Measurements from ENCODE around the gene GNG11. TPM values are rescaled to one million over a fixed set of nuclear protein-coding genes. Genes with fewer than 3 reads are reported as not detected.

The GNG11 gene
- total RNA-seq, result 21.6 TPM
- long read RNA-seq, transcript GNG11-201 (2 exons, 3,055 nt), result major isoform, 58 of 58 reads
- long read RNA-seq, partial matches to known transcripts, result 0 of 58 reads
- long read RNA-seq, other reads (novel, unspliced or antisense), result 0 of 58 reads

DNA sequence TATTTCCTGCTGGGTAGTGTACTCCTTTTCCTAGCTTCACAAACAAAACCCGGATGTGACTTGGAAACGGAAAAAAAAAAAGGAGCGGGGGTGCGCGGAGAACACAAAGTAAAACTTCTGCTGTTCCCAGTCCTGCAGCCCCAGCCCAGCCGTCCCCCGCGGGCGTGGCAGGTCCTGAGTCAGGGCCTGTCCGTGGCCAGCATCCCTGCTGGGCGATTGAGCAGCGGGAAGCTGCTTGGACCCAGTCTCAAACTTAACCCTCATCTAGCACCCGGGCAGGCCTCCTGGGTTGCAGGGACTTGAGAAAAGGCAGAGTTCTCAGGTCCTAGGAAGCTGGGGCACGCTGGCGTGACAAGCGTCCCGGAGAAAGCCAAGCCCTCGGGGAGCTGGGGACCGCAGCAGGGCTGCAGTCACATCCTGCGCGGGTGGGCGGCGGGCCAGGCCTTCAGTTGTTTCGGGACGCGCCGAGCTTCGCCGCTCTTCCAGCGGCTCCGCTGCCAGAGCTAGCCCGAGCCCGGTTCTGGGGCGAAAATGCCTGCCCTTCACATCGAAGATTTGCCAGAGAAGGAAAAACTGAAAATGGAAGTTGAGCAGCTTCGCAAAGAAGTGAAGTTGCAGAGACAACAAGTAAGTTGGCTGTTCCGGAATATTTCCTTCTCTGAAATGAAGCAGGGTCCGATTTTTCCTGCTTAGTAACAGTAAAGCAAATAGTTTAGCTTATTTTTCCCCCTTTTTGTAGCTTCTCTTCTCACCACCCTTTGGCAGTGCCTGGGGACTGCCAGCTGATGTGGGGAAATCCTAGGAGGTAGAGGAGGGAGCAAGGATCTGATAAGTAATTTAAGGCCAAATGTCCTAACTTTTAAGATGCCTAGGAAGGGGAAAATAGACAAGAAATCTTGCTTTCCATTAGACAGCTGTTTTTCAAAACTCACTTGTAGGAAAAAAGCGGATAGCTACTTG, at the start of gene GNG11:
TSS of gene GNG11 (plus strand) at position 129 of the 960 bp plus-strand sequence. CDS start at position 532, 403 bp downstream.
- ATAC-seq, result peak; percentile 94
- intact Hi-C loops (cut with DNase I), result loop anchor here (5.0 kb wide), 1 partner anchor 80 kb away; the partner anchor contains the start of gene BET1
- DNase-seq (ENCODE audit: missing footprints), result peak; percentile 91

DNA sequence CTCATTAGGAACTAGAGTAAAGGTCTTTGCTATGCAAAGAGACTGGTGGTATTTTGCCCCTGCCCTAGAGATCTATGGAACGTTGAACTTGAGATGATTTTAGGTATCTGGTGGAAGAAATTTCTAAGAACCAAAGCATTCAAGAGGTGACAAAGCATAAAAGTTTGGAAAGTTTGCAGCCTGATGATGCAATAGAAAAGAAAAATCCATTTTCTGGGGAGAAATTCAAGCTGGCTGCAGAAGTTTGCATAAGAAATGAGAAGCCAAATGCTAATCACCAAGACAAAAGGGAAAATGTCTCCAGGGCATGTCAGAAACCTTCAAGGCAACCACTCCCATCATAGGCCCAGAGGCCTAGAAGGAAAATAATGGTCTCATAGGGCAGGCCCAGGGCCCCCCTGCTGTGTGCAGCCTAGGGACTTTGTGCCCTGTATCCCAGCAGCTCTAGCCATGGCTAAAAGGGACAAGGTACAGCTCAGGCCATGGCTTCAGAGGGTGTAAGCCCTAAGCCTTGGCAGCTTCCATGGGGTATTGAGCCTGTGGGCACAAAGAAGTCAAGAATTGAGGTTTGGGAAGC, 47.4 kb upstream of the GNG11 start:
- DNase-seq (ENCODE audit: missing footprints) (no peak), ATAC-seq (no peak)
- intact Hi-C loops (cut with DNase I), result no loop called here

GRCh38 chr7:93877742-93878141, 43.8 kb upstream of the GNG11 start:
- no peak for ATAC-seq
- intact Hi-C loops (cut with DNase I), result no loop called here
- no peak for DNase-seq (ENCODE audit: missing footprints)

DNA sequence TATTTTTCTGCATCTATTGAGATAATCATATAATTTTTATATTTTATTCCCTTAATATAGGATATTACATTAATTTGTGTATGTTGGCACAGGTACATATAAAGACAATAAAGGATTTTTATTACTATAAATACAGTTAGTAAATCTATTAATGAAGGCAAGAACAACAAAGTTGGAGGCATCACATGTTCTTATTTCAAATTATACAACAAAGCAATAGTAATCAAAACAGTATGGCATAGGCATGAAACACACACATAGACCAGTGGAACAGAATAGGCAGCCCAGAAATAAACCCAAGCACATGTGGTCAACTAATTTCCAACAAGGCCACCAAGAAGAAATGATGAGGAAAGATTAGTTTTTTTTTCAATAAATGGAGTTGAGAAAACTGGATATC, 42.2 kb upstream of the GNG11 start:
- ATAC-seq, result no peak
- intact Hi-C loops (cut with DNase I), result no loop called here
- no peak for DNase-seq (ENCODE audit: missing footprints)

GRCh38 chr7:93882468-93882867, 39.1 kb upstream of the GNG11 start:
- DNase-seq (ENCODE audit: missing footprints) (no peak), ATAC-seq (no peak)
- intact Hi-C loops (cut with DNase I), result no loop called here

- ATAC-seq, result peak; percentile 16
- intact Hi-C loops (cut with DNase I), result no loop called here
- no peak for DNase-seq (ENCODE audit: missing footprints)
Measured at GRCh38 chr7:93883078-93883916, 38.2 kb upstream of the GNG11 start.

DNA sequence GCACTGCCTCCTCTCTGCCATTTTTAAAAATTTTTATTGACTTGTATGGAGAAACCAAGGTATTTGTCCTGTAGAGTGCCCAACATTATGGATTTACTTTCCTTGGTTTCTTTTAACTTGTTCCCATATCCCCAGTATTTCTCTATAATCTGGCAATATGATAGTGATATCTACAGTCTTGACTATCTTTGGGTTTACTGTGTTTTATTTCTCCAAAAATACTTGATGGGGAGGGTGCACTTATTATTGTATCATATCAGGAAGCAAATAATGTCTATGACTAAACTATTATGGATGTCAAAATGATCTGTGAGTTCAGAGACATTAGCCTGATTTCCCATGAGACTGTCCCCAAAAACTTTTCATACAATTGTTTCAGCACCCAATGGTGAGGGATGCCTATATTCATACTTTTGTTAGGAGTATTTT, 37.6 kb upstream of the GNG11 start:
- DNase-seq (ENCODE audit: missing footprints) (no peak), ATAC-seq (no peak)
- intact Hi-C loops (cut with DNase I), result no loop called here

- ATAC-seq, result no peak
- intact Hi-C loops (cut with DNase I), result no loop called here
- no peak for DNase-seq (ENCODE audit: missing footprints)
Measured at GRCh38 chr7:93884541-93884940, 37.0 kb upstream of the GNG11 start.

DNA sequence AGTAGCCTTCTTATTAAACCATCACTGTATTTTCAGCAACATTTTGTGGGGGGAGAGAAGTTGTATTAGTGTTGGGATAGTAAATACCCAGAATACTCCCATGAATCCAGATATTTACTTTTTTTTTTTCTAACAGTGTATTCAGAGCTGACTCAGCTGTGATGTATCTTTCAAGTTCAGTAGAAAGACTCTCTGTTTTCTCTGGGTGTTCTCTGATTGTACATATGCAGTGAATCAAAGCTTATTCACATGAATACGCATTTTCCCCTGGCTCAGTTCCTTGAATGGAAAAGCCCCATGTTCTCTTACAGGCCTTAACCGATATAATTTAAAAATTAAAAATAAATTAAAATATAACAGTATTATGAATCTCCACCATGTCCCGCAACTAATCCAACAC, 32.3 kb upstream of the GNG11 start:
- ATAC-seq, result no peak
- intact Hi-C loops (cut with DNase I), result no loop called here
- no peak for DNase-seq (ENCODE audit: missing footprints)

DNA sequence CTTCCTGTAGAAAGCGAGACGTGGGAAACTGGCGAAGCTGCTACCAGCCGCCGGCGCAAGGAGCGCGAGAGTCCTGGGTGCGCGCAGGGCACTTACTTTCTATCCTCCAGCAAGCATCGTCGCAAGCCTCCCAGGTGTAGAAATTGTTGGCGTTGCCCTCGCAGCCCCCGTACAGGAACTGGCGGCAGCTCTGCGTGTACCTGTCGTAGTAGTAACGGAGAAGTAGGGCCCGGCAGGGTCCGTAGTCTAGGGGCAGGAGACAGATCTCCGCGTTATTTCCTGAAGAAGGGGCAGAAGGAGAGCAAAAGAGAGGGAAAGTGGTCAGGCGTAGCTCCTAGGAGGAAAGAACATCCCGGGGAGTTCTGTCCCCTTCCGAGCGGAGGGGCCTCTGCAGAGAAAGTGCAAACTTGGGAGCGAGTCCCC, 31.5 kb upstream of the GNG11 start:
- intact Hi-C loops (cut with DNase I), result loop anchor here (10.0 kb wide), 2 partner anchors 335 to 515 kb away; no protein-coding TSS in a partner anchor
- no peak for ATAC-seq
- DNase-seq (ENCODE audit: missing footprints), result no peak

- intact Hi-C loops (cut with DNase I), result loop anchor here (10.0 kb wide), 2 partner anchors 334 to 514 kb away; no protein-coding TSS in a partner anchor
- DNase-seq (ENCODE audit: missing footprints), result peak; percentile 70
- ATAC-seq, result peak; percentile 52
Measured at GRCh38 chr7:93890464-93891068, 31.0 kb upstream of the GNG11 start, which contains the start of gene TFPI2. TFPI2 (minus strand) TSS chr7:93890753; CDS start chr7:93890678, 75 bp downstream.

DNA sequence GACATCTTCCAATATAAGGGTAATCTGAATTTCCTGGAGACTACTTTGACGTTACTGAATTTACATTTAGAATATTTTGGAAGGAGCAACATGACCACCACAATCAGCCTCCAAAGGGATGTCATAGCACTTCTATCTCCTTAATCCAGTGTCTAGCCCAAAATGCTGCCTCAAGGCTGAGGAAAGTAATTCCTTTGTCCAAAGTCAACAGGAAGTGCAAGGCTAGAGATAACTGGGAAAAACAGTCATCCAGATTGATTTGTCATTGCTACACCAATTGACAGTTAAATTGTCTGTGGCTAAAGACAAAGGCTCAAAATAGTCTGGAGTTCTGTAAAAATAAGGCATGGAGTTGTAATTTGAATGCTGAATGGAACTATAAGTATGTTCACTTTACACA, 27.1 kb upstream of the GNG11 start:
- intact Hi-C loops (cut with DNase I), result loop anchor here (10.0 kb wide), 2 partner anchors 330 to 510 kb away; no protein-coding TSS in a partner anchor
- DNase-seq (ENCODE audit: missing footprints), result no peak
- no peak for ATAC-seq

- ATAC-seq, result no peak
- DNase-seq (ENCODE audit: missing footprints), result no peak
- intact Hi-C loops (cut with DNase I), result loop anchor here (10.0 kb wide), 2 partner anchors 330 to 510 kb away; no protein-coding TSS in a partner anchor
Measured at GRCh38 chr7:93894966-93895640, 26.4 kb upstream of the GNG11 start.

DNA sequence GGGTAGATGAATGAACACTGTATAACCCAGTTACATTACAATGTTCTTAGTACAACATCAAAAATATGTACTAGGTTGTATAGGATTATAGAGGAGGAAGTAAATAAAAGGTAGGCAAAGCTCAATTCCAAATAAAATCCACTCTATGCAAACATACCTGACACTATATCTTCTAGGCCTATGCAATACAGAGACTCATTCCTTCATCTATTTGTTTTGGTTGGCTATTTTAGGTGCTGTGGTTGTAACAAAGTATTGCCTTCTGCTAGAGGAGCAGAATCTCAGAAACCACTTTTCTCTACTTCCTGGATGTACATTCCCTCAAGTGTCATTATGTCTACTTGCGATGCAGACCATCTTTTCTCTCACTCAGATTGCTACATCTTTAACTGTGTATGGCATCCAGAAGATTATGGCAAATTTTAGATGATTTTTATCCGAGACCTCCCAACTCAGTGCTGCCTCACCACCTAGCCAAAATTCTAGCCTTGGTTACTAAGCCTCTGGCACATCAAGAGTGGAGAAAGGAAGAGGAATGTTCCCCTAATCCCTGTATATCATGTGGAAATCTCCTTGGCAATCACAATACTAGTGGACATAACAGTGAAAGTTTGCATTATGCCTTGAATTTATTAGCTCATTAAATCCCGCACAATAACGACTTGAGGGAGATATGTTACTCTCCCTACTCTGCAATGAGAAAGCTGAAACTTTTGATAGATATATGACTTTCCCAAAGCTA, 25.5 kb upstream of the GNG11 start:
- intact Hi-C loops (cut with DNase I), result loop anchor here (10.0 kb wide), 2 partner anchors 329 to 509 kb away; no protein-coding TSS in a partner anchor
- DNase-seq (ENCODE audit: missing footprints) (no peak), ATAC-seq (no peak)

GRCh38 chr7:93897680-93898079, 23.9 kb upstream of the GNG11 start:
- intact Hi-C loops (cut with DNase I), result loop anchor here (10.0 kb wide), 2 partner anchors 327 to 507 kb away; no protein-coding TSS in a partner anchor
- no peak for ATAC-seq
- DNase-seq (ENCODE audit: missing footprints), result no peak

- DNase-seq (ENCODE audit: missing footprints), result no peak
- intact Hi-C loops (cut with DNase I), result loop anchor here (2.0 to 10.0 kb wide), 3 partner anchors 99 to 372 kb away; partner anchors contain the start of gene BET1
- peak; percentile 54 for ATAC-seq
Measured at GRCh38 chr7:93902777-93903423, 18.6 kb upstream of the GNG11 start.

All from Right ventricle myocardium inferior (tissue), 1 donor.